OCI-LY3 (cell line): Measurements from ENCODE around the gene SFT2D3.

Source experiments
- H2AFZ ChIP-seq: fragments of 200-600, 300-600 bp; shearing (Covaris generic); 2 replicates; pipeline ENCODE4 v1.6.0; 2014; ENCODE audit warnings: antibody characterized with exemption, low read depth, low read length
- H3K27ac ChIP-seq: fragments of 200-600, 300-600 bp; sonication (generic); 2 replicates; pipeline ENCODE4 v1.5.1; 2014; ENCODE audit warnings: mild to moderate bottlenecking, low read length, moderate library complexity, mixed read lengths
- H3K27me3 ChIP-seq: fragments of 200-600, 300-600 bp; sonication (generic); 2 replicates; pipeline ENCODE4 v1.6.1; 2014; ENCODE audit warnings: low read depth, low read length, mixed read lengths
- H3K36me3 ChIP-seq: fragments of 200-600, 300-600 bp; sonication (generic); replicated peaks from 2 replicates; pipeline ENCODE3; 2014; ENCODE audit warnings: low read depth, low read length, mixed read lengths
- H3K4me1 ChIP-seq: fragments of 300-600, 200-600 bp; sonication (generic); 2 replicates; pipeline ENCODE4 v1.6.1; 2014; ENCODE audit warnings: low read length, mixed read lengths
- H3K4me2 ChIP-seq: fragments of 200-600, 300-600 bp; sonication (generic); 2 replicates; pipeline ENCODE4 v1.6.1; 2014; ENCODE audit warnings: low read length, mixed read lengths
- H3K4me3 ChIP-seq: fragments of 300-600, 200-600 bp; sonication (generic); 2 replicates; pipeline ENCODE4 v1.5.1; 2014; ENCODE audit warnings: antibody characterized with exemption, mild to moderate bottlenecking, low read length, moderate library complexity
- H3K79me2 ChIP-seq: fragments of 300-600, 200-600 bp; shearing (Covaris generic); 2 replicates; pipeline ENCODE4 v1.6.1; 2014; ENCODE audit warnings: mild to moderate bottlenecking, low read length, mixed read lengths
- H3K9ac ChIP-seq: fragments of 300-600, 200-600 bp; shearing (Covaris generic); 2 replicates; pipeline ENCODE4 v1.6.0; 2014; ENCODE audit warnings: mild to moderate bottlenecking, low read length, moderate library complexity
- H3K9me3 ChIP-seq: fragments of 200-600, 300-600 bp; shearing (Covaris generic); 2 replicates; pipeline ENCODE4 v1.6.1; 2014; ENCODE audit warnings: low read length, mixed read lengths; ENCODE audit not compliant: insufficient read depth
- H4K20me1 ChIP-seq: fragments of 200-600, 300-600 bp; sonication (generic); 2 replicates; pipeline ENCODE4 v1.6.1; 2016; ENCODE audit warnings: low read length, mixed read lengths; ENCODE audit not compliant: insufficient read depth
- EZH2phosphoT487 ChIP-seq: fragments of 200-600 bp; shearing (Covaris generic); IDR thresholded peaks from 2 replicates; pipeline ENCODE4 v1.6.1; 2018; ENCODE audit warnings: antibody characterized with exemption, mixed run types, low read depth
- TF ChIP-seq, protein P1 (sequence below): fragments of 200-600, 300-600 bp; sonication (generic); IDR thresholded peaks from 2 replicates; pipeline ENCODE4 v1.5.1; 2014; ENCODE audit warnings: antibody characterized with exemption, low read length, low read depth

SFT2D3 gene

GRCh38 chr2:127679680-127680361, 21.5 kb upstream of the SFT2D3 start:
- no peak overlapping the region for H3K4me2 ChIP-seq
- H2AFZ ChIP-seq = no peak overlapping the region
- H3K36me3 ChIP-seq = no peaks in the 10 kb centered on the region
- H4K20me1 ChIP-seq = no peaks in the 10 kb centered on the region
- H3K9ac ChIP-seq = no peak overlapping the region
- no peaks in the 10 kb centered on the region for H3K4me1 ChIP-seq
- no peaks in the 10 kb centered on the region for H3K79me2 ChIP-seq
- TF ChIP-seq, protein P1, sequence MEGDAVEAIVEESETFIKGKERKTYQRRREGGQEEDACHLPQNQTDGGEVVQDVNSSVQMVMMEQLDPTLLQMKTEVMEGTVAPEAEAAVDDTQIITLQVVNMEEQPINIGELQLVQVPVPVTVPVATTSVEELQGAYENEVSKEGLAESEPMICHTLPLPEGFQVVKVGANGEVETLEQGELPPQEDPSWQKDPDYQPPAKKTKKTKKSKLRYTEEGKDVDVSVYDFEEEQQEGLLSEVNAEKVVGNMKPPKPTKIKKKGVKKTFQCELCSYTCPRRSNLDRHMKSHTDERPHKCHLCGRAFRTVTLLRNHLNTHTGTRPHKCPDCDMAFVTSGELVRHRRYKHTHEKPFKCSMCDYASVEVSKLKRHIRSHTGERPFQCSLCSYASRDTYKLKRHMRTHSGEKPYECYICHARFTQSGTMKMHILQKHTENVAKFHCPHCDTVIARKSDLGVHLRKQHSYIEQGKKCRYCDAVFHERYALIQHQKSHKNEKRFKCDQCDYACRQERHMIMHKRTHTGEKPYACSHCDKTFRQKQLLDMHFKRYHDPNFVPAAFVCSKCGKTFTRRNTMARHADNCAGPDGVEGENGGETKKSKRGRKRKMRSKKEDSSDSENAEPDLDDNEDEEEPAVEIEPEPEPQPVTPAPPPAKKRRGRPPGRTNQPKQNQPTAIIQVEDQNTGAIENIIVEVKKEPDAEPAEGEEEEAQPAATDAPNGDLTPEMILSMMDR = no peak
- TF ChIP-seq EZH2phosphoT487 = no peak
- no peaks in the 10 kb centered on the region; the same call in 1 of the 2 replicates for H3K27me3 ChIP-seq
- no peak overlapping the region for H3K4me3 ChIP-seq
- H3K27ac ChIP-seq = no peak overlapping the region
- H3K9me3 ChIP-seq = no peaks in the 10 kb centered on the region

DNA sequence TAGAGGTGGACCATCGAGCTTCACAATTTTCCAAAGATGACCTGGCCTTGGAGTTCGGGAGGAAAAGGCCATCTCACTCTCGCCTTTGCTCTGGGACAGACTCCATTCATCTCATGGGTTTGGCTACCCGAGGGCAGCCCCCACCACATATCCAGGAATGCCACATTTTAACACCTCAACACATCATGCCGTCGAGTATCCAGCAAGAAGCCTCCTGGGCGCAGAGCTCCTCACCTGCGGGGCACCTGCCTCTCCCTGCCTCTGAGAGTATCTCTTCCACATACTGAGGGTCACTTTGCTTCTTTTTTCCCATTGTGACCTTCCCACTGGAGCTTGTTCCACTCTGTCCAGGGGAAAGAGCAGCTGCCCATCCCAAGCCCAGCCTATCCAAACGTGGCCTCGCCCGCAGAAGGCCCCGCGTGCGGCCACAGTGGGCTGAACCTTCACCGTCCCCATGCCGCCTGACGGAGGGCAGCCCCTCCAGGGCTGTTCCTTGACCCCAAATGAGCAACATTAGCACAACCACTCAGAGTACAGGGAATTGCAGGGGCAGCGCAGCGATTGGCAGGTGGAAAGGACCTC, 20.5 kb upstream of the SFT2D3 start:
- no peaks in the 10 kb centered on the region; the same call in 1 of the 2 replicates for H3K27me3 ChIP-seq
- H3K9me3 ChIP-seq = no peaks in the 10 kb centered on the region
- H4K20me1 ChIP-seq = no peaks in the 10 kb centered on the region
- H3K9ac ChIP-seq = no peak overlapping the region
- TF ChIP-seq, protein P1 = no peak
- no peak for TF ChIP-seq EZH2phosphoT487
- no peak overlapping the region for H3K4me3 ChIP-seq
- H2AFZ ChIP-seq = no peak overlapping the region
- no peak overlapping the region for H3K4me2 ChIP-seq
- H3K27ac ChIP-seq = no peak overlapping the region
- no peaks in the 10 kb centered on the region for H3K4me1 ChIP-seq
- no peaks in the 10 kb centered on the region for H3K36me3 ChIP-seq
- no peaks in the 10 kb centered on the region for H3K79me2 ChIP-seq

DNA sequence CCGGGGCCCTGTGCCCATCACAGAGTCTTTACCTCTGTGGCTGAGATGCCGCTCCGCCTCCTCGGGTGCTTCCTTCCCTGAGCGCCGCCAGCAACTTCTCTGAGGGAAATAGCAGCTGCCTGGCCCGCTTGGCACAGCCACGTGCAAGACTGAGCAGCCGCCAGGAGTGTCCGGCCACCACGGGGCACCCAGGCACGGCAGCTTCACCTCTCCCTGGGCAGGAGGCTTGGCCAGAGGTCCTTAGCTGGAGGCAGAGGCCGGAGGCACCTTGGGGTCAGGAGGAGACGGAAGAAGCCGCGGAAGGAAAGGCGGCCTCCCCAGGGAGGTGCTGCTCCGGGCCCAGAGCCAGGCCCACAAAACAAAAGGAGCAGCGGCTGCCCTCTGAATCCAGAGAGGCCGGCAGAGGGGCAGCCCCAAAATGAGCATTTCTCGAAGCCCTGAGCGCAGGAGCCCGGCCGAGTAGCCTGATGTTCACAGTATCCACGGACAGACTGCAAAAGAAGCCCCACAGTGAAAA, 20.0 kb upstream of the SFT2D3 start:
- no peaks in the 10 kb centered on the region for H3K4me1 ChIP-seq
- no peaks in the 10 kb centered on the region for H4K20me1 ChIP-seq
- H3K4me3 ChIP-seq = no peak overlapping the region
- no peak overlapping the region for H3K9ac ChIP-seq
- no peak overlapping the region for H2AFZ ChIP-seq
- H3K27ac ChIP-seq = no peak overlapping the region
- no peaks in the 10 kb centered on the region for H3K36me3 ChIP-seq
- H3K4me2 ChIP-seq = no peak overlapping the region
- no peaks in the 10 kb centered on the region for H3K9me3 ChIP-seq
- TF ChIP-seq EZH2phosphoT487 = no peak
- TF ChIP-seq, protein P1 = no peak
- H3K79me2 ChIP-seq = no peaks in the 10 kb centered on the region
- no peaks in the 10 kb centered on the region; the same call in 1 of the 2 replicates for H3K27me3 ChIP-seq

DNA sequence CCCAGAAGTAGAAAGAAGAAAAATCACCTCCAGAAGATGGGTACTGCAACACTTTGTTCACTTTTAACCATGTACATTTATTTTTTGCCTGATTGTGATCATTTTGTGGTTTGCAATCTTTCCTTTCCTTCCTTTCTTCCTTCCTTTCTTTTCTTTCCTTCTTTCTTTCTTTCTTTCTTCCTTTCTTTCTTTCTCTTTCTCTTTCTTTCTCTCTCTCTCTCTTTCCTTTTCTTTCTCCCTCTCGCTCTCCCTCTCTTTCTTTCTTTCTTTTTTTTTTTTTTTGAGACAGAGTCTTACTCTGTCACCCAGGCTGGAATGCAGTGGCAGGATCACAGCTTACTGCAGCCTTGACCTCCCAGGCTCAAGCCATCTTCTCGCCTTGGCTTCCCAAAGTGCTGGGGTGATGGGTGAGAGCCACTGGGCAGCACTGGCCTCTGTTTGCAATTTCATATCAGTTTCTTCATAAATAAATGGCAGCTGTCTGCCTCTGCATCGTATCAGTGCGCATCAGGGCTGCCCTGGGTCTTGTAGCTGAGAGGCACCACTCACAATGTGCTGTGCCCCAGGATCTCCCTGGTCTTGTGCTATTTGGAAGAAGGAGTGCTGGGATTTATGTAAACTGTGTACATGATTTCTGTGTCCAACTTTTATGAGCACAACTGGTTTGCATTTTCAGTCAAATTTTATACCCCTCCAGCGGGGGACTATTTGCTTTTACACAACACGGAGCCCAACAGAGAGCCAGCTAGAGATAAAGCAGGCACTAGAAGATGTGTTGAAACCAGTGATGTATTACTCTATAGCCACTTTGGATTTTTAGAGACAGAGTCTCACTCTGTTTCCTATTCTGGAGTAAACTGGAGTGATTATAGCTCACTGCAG, 19.1 kb upstream of the SFT2D3 start:
- no peak overlapping the region for H2AFZ ChIP-seq
- no peaks in the 10 kb centered on the region for H3K9me3 ChIP-seq
- no peak overlapping the region for H3K4me2 ChIP-seq
- no peak overlapping the region for H3K9ac ChIP-seq
- no peaks in the 10 kb centered on the region for H4K20me1 ChIP-seq
- H3K27ac ChIP-seq = no peak overlapping the region
- no peaks in the 10 kb centered on the region for H3K4me1 ChIP-seq
- TF ChIP-seq, protein P1 = no peak
- TF ChIP-seq EZH2phosphoT487 = no peak
- H3K36me3 ChIP-seq = no peaks in the 10 kb centered on the region
- H3K27me3 ChIP-seq = no peaks in the 10 kb centered on the region
- no peaks in the 10 kb centered on the region for H3K79me2 ChIP-seq
- H3K4me3 ChIP-seq = no peak overlapping the region
